HCT116 (cell line): ENCODE measurements around the gene SCN2A.

Source experiments
- CEBPB ChIP-seq: IDR thresholded peaks from 2 replicates; pipeline ENCODE4 v1.6.1; 2012; ENCODE audit warnings: low read depth
- CTCF ChIP-seq, 3 experiments: fragments of 200-600 bp in 1 of 3; sonication (generic) in 1 of 3; IDR thresholded peaks in 2 of 3; conservative IDR thresholded peaks in 1 of 3; 2 replicates each; pipeline ENCODE4 v1.5.1; 2012 to 2017; ENCODE audit warnings: low read depth in 2 of 3, low read length in 2 of 3, antibody characterized with exemption in 1 of 3, borderline replicate concordance in 1 of 3, control low read depth in 1 of 3, mild to moderate bottlenecking in 1 of 3, mixed read lengths in 1 of 3, mixed run types in 1 of 3, moderate library complexity in 1 of 3; ENCODE audit not compliant: insufficient read depth in 1 of 3
- EZH2 ChIP-seq: fragments of 200-600 bp; sonication (generic); IDR thresholded peaks from 2 replicates; pipeline ENCODE4 v1.6.1; 2017; ENCODE audit warnings: antibody characterized with exemption, mixed run types
- POLR2AphosphoS5 ChIP-seq: IDR thresholded peaks from 2 replicates; pipeline ENCODE4 v1.6.1; 2011; ENCODE audit warnings: mild to moderate bottlenecking, low read depth, low read length, moderate library complexity
- YY1 ChIP-seq: IDR thresholded peaks from 2 replicates; pipeline ENCODE4 v1.6.1; 2011; ENCODE audit warnings: low read length, low read depth, moderate library complexity, mild to moderate bottlenecking; ENCODE audit not compliant: insufficient replicate concordance; ENCODE audit errors: extremely low read depth

GRCh38 chr2:165202239-165202638 lies 37.0 kb upstream of the SCN2A start:
- no peak for TF ChIP-seq CTCF (IDR thresholded peaks at IDR 0.05 in 2 of 3, conservative IDR thresholded peaks at IDR 0.05 in 1 of 3; ENCODE audit: borderline replicate concordance in 1 of 3, insufficient read depth in 1 of 3, low read depth in 2 of 3, low read length in 2 of 3)
- no peak for TF ChIP-seq POLR2AphosphoS5
- no peak for TF ChIP-seq CEBPB
- no peak for TF ChIP-seq EZH2
- TF ChIP-seq YY1, result no peak
